H1 (cell line): ENCODE data around the gene LAMTOR4. TPM values are rescaled to one million over a fixed set of nuclear protein-coding genes. Genes with fewer than 3 reads are reported as not detected.

ENCODE experiments used
- SP1 ChIP-seq: IDR thresholded peaks from 2 replicates; pipeline ENCODE4 v1.6.1; 2011; ENCODE audit warnings: low read depth, low read length
- SUZ12 ChIP-seq: fragments of 200-600 bp; sonication (generic); IDR thresholded peaks from 2 replicates; pipeline ENCODE4 v1.6.1; 2012; ENCODE audit warnings: mild to moderate bottlenecking, inconsistent platforms, low read length, moderate library complexity, mixed read lengths
- polyA plus RNA-seq, 7 experiments: library from polyadenylated mRNA; depleted of rRNA in 3 of 7; stranded (reverse) in 5 of 7; unstranded in 2 of 7; fragments of >200 nt in 5 of 7; fragments of 200-250 nt in 2 of 7; gene quantifications; 1 replicate in 5 of 7; 2 replicates in 1 of 7; 4 replicates in 1 of 7; pipeline versions ENCODE4 v1.2.1 to v1.2.3, GENCODE V29; 2011 to 2013; ENCODE audit warnings: missing spikeins in 2 of 7, mixed read lengths in 2 of 7
- total RNA-seq: library from RNA; stranded (reverse); fragmentation: NEBNext Ultra II Directional; extraction: Animal tissue kit (Norgen Biotek cat#: 25700); gene quantifications from 2 replicates; pipeline ENCODE4 v1.2.1, GENCODE V29; 2021

The LAMTOR4 gene
- total and polyA plus RNA-seq, 2 of the 8 experiments (the other 6 are each of a cell fraction or from before 2014, with no cell fraction given): 153 to 622 TPM

GRCh38 chr7:100170101-100170897 is 21.6 kb downstream of the LAMTOR4 start (continued):
- TF ChIP-seq SUZ12: no peak
- no peak for TF ChIP-seq SP1
